GM12801 (cell line): ENCODE results near the gene SLC38A3.

Source experiments
- TF ChIP-seq, protein P1 (sequence below): IDR thresholded peaks from one replicate; pipeline ENCODE4 v1.5.1; 2011; ENCODE audit warnings: control low read depth; ENCODE audit not compliant: insufficient read length; ENCODE audit errors: extremely low read depth

SLC38A3 gene

GRCh38 chr3:50170689-50171088 lies 34.4 kb upstream of the SLC38A3 start:
- TF ChIP-seq, protein P1, sequence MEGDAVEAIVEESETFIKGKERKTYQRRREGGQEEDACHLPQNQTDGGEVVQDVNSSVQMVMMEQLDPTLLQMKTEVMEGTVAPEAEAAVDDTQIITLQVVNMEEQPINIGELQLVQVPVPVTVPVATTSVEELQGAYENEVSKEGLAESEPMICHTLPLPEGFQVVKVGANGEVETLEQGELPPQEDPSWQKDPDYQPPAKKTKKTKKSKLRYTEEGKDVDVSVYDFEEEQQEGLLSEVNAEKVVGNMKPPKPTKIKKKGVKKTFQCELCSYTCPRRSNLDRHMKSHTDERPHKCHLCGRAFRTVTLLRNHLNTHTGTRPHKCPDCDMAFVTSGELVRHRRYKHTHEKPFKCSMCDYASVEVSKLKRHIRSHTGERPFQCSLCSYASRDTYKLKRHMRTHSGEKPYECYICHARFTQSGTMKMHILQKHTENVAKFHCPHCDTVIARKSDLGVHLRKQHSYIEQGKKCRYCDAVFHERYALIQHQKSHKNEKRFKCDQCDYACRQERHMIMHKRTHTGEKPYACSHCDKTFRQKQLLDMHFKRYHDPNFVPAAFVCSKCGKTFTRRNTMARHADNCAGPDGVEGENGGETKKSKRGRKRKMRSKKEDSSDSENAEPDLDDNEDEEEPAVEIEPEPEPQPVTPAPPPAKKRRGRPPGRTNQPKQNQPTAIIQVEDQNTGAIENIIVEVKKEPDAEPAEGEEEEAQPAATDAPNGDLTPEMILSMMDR = no peak

- TF ChIP-seq, protein P1 = no peak
These were observed 33.4 kb upstream of the SLC38A3 start for GRCh38 chr3:50171540-50172301.

- TF ChIP-seq, protein P1 = no peak
These were observed 32.3 kb upstream of the SLC38A3 start for GRCh38 chr3:50172626-50173220.

DNA sequence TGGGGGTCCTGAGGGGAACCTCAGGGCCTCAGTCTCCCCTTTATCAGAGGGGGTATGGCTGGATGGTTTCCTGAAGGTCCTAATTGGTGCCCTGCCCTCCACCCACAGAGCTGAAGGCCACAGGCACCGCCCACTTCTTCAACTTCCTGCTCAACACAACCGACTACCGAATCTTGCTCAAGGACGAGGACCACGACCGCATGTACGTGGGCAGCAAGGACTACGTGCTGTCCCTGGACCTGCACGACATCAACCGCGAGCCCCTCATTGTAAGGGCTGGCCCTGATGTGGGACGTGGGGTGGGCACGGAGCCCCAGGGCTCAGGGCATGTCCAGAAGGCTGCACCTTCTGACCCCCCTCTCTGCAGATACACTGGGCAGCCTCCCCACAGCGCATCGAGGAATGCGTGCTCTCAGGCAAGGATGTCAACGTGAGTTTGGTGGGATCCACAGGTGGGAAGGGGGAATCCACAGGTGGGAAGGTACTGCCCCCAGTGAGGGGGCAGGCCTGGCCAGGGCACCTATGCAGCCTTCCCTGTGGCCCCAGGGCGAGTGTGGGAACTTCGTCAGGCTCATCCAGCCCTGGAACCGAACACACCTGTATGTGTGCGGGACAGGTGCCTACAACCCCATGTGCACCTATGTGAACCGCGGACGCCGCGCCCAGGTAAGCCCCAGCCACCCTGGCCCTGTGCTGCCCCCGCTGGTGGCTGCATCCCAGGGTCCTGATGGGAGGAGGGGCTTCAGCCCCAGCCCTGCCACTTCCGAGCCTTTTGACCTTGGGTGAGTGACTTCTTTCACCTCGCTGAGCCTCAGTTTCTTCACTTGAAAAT lies 31.2 kb upstream of the SLC38A3 start:
- TF ChIP-seq, protein P1 = no peak

- TF ChIP-seq, protein P1 = no peak
These were observed 30.6 kb upstream of the SLC38A3 start for GRCh38 chr3:50174517-50174895.

DNA sequence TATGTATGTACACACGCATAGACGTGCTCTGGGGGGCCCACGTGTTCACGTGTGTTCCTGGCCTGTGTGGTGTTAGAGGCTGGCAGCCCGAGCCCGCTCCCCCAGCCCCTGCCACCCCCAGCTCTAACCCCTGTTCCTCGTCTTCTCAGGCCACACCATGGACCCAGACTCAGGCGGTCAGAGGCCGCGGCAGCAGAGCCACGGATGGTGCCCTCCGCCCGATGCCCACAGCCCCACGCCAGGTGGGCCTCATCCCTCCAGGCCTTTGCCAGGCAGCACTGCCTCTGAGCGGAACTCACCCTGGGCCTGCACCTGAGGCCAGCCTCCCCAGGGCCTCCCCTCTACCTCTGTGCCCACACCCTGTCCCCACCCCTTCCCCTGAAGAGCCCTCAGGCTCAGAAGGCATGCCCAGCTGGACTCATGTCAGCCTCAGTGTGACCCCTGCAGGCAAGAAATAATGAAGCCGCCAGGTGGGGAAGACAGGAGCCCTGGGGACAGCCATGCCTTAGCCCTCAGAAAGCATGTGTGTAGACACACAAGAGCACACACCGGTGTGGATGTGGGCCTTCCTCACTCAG lies 30.0 kb upstream of the SLC38A3 start:
- TF ChIP-seq, protein P1 = no peak

DNA sequence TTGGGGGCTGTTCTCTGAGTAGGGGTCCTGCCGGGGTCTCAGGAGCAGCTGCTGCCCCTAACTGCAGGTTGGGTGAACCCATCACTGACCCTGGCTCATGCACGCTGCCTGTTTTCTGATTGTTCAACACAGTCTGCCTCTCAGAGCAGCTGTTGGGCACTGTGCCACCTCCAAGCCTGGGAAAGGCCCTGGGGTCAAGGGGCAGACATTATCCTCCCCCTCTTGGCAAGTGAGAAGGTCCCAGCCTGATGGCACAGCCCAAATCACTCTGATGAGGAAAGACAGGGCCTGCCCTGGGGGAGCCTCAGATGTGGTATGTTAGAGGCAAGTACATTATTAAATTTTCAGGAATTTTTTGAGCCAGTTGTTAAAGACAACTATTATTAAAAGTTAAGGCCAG lies 27.7 kb upstream of the SLC38A3 start:
- TF ChIP-seq, protein P1 = no peak
